GM23248 (cell line): ENCODE results near the gene SHISA6. TPM values are rescaled to one million over a fixed set of nuclear protein-coding genes. Genes with fewer than 3 reads are reported as not detected.

ENCODE experiments used
- DNase-seq: peaks from one replicate; pipeline ENCODE4 v3.0.0-alpha.2; 2015
- H2AFZ ChIP-seq: fragments of 200-600 bp; sonication (generic); 2 replicates; pipeline ENCODE4 v1.6.1; 2016; ENCODE audit warnings: antibody characterized with exemption
- H3F3A ChIP-seq: fragments of 200-600 bp; sonication (generic); 2 replicates; pipeline ENCODE4 v1.6.1; 2016; ENCODE audit warnings: mild to moderate bottlenecking, antibody characterized with exemption, mixed run types; ENCODE audit not compliant: insufficient read depth
- H3K27ac ChIP-seq: fragments of 200-600 bp; sonication (generic); 2 replicates; pipeline ENCODE4 v1.5.1; 2016; ENCODE audit warnings: mild to moderate bottlenecking
- H3K27me3 ChIP-seq: fragments of 200-600 bp; sonication (generic); replicated peaks from 2 replicates; pipeline ENCODE4 v1.6.1; 2016; ENCODE audit warnings: mild to moderate bottlenecking; ENCODE audit not compliant: insufficient read depth
- H3K36me3 ChIP-seq: fragments of 200-600 bp; sonication (generic); 2 replicates; pipeline ENCODE4 v1.6.1; 2016; ENCODE audit warnings: low read depth, mild to moderate bottlenecking
- H3K4me1 ChIP-seq: fragments of 200-600 bp; sonication (generic); 2 replicates; pipeline ENCODE4 v1.6.1; 2016; ENCODE audit warnings: mild to moderate bottlenecking; ENCODE audit not compliant: insufficient read depth
- H3K4me2 ChIP-seq: fragments of 200-600 bp; sonication (generic); one replicate; pipeline ENCODE4 v1.6.1; 2016; ENCODE audit warnings: mild to moderate bottlenecking; ENCODE audit not compliant: unreplicated experiment
- H3K4me3 ChIP-seq: fragments of 200-600 bp; sonication (generic); 2 replicates; pipeline ENCODE4 v1.5.1; 2016; ENCODE audit warnings: mild to moderate bottlenecking
- H3K79me2 ChIP-seq: fragments of 200-600 bp; sonication (generic); 2 replicates; pipeline ENCODE4 v1.6.1; 2016; ENCODE audit warnings: mild to moderate bottlenecking; ENCODE audit not compliant: insufficient read depth
- H3K9ac ChIP-seq: fragments of 200-600 bp; sonication (generic); 2 replicates; pipeline ENCODE4 v1.6.1; 2016; ENCODE audit warnings: mild to moderate bottlenecking
- H3K9me2 ChIP-seq: fragments of 200-600 bp; sonication (generic); 2 replicates; pipeline ENCODE4 v1.6.1; 2016; ENCODE audit warnings: mixed run types, mild to moderate bottlenecking, moderate library complexity; ENCODE audit not compliant: insufficient read depth
- H3K9me3 ChIP-seq: fragments of 200-600 bp; sonication (generic); one replicate; pipeline ENCODE4 v1.6.1; 2017; ENCODE audit warnings: low read depth
- H4K20me1 ChIP-seq: fragments of 200-600 bp; sonication (generic); 2 replicates; pipeline ENCODE4 v1.6.0; 2016; ENCODE audit not compliant: insufficient read depth
- EZH2 ChIP-seq: fragments of 200-600 bp; sonication (generic); IDR thresholded peaks from 2 replicates; pipeline ENCODE4 v1.6.1; 2018; ENCODE audit warnings: antibody characterized with exemption, mild to moderate bottlenecking; ENCODE audit not compliant: insufficient read depth, poor library complexity, severe bottlenecking
- EZH2phosphoT487 ChIP-seq: fragments of 200-600 bp; sonication (generic); IDR thresholded peaks from 2 replicates; pipeline ENCODE4 v1.6.1; 2018; ENCODE audit warnings: antibody characterized with exemption, moderate library complexity, mild to moderate bottlenecking, low read depth; ENCODE audit not compliant: insufficient read depth
- WGBS, 2 experiments: methylation state at CpG; one replicate each; pipeline ENCODE4 v1.1.6; 2015 to 2017; ENCODE audit warnings: low lambda C conversion rate in 2 of 2, low coverage in 1 of 2; ENCODE audit errors: missing lambda C conversion rate in 2 of 2; 5-methylcytosine and 5-hydroxymethylcytosine counted together
- in situ Hi-C: fragments of 300-500 bp; cut with MboI; formaldehyde crosslinking; loops from 2 replicates; pipeline ENCODE4 v1.15.0; 2020
- polyA plus RNA-seq: library from polyadenylated mRNA; unstranded; fragments of >200 nt; fragmentation: Nextera tagmentation; extraction: Ambion mirVana; gene quantifications from 2 replicates; pipeline ENCODE4 v1.2.1, GENCODE V29; 2016
- total RNA-seq: library from RNA; depleted of rRNA; stranded (reverse); fragments of >200 nt; shearing (Covaris generic); gene quantifications from 2 replicates; pipeline ENCODE4 v1.2.3, GENCODE V29; 2014

The SHISA6 gene
- total and polyA plus RNA-seq, 2 experiments from 2014 or later: not detected

DNA sequence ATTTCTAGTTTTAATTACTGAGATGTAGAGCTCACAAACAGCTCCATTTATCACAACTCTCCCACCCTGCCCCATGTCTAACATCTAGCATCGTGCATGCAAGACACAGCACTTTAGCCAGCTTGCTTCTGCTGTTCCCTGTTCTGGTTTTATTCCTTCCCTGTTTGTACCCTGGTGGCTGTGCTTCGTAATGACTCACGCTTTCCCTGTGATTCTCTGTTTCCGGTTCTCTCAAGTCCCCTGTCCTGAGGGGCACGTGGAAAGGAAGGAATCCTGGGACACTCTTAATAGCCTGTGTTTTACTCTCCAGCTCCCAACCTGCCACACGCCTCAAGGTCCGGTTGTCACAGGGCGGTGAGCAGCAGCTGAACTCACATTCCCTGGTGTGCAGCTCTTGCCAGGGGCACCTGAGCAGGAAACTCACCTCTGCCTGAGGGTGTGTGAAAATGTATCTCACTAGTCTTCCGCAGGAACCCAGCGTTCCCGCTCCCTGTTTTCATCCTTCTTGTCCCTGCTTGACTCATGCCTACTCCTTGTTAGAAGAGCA is 10.6 kb downstream of the SHISA6 start:
- Histone ChIP-seq H4K20me1 (no peaks in the 10 kb centered on the region), H3K9me2 (no peaks in the 10 kb centered on the region), H3K4me1 (no peaks in the 10 kb centered on the region), H3K27me3 (no peaks in the 10 kb centered on the region), H3K27ac (no peak overlapping the region), H3F3A (no peaks in the 10 kb centered on the region), H3K79me2 (no peaks in the 10 kb centered on the region), H2AFZ (no peak overlapping the region), H3K4me3 (no peak overlapping the region), H3K9ac (no peak overlapping the region), H3K36me3 (no peaks in the 10 kb centered on the region), H3K9me3 (no peaks in the 10 kb centered on the region), H3K4me2 (no peak overlapping the region)
- DNase-seq: no peak
- in situ Hi-C loops: no loop called here
- 41 to 46% methylated on average over 11 of the region's 11 CpGs for WGBS, 2 experiments
- no peak for TF ChIP-seq EZH2phosphoT487
- no peak for TF ChIP-seq EZH2

DNA sequence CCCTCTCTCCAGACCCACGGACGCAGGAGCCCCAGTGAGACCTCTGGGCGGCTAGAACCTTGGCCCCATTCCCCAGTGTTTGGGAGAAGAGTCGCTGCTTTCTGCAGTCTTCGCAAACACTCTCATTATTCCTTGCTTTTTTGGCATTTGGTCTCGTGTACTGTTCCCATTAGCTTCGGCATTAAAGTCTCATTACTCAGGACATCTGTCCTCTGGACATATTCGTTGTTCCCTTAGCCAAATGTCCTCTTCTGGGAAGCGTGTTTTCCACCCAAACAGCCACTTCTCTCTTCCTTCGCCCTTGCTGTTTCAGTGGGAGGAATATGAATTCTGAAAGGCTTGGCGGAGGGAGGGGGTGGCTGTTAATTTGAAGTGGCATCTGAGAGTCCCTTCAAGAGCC is 11.1 kb downstream of the SHISA6 start:
- 16 to 21% methylated on average over 11 of the region's 11 CpGs for WGBS, 2 experiments
- no peaks in the 10 kb centered on the region for H3K9me2 ChIP-seq
- in situ Hi-C loops: no loop called here
- H3K9ac ChIP-seq: no peak overlapping the region
- DNase-seq: no peak
- no peak for TF ChIP-seq EZH2phosphoT487
- TF ChIP-seq EZH2: no peak
- no peaks in the 10 kb centered on the region for H3F3A ChIP-seq
- H3K27ac ChIP-seq: no peak overlapping the region
- no peaks in the 10 kb centered on the region for H3K27me3 ChIP-seq
- H3K36me3 ChIP-seq: no peaks in the 10 kb centered on the region
- no peak overlapping the region for H3K4me3 ChIP-seq
- H2AFZ ChIP-seq: no peak overlapping the region
- no peaks in the 10 kb centered on the region for H4K20me1 ChIP-seq
- H3K4me2 ChIP-seq: no peak overlapping the region
- no peaks in the 10 kb centered on the region for H3K9me3 ChIP-seq
- no peaks in the 10 kb centered on the region for H3K4me1 ChIP-seq
- H3K79me2 ChIP-seq: no peaks in the 10 kb centered on the region

DNA sequence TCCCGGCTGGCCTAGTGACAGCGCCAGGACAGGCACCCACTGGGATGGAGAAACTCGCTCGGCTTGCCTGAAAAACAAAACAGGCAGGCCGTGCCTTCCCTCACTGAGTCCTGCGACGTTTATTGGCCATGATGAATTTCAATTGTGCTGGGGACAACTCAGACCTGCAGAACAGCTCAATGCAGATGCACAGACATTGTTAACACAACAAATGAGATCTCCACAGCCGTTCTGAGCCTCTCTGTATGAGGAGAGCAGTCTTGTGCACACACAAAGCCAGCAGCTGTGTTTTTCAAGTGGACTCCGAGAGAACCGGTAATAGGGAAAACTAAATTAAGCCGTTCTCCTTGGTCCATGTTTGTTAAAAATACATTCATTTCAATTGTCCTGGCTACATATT is 15.9 kb downstream of the SHISA6 start:
- WGBS, 2 experiments: 25 to 33% methylated on average over 11 of the region's 11 CpGs
- no peaks in the 10 kb centered on the region for H3K79me2 ChIP-seq
- DNase-seq: no peak
- H3K4me2 ChIP-seq: no peak overlapping the region
- H3K9ac ChIP-seq: no peak overlapping the region
- in situ Hi-C loops: no loop called here
- no peaks in the 10 kb centered on the region for H3K36me3 ChIP-seq
- no peak overlapping the region for H3K27ac ChIP-seq
- no peaks in the 10 kb centered on the region for H4K20me1 ChIP-seq
- H3F3A ChIP-seq: no peaks in the 10 kb centered on the region
- H3K9me2 ChIP-seq: no peaks in the 10 kb centered on the region
- H2AFZ ChIP-seq: no peak overlapping the region
- H3K4me3 ChIP-seq: no peak overlapping the region
- H3K27me3 ChIP-seq: no peaks in the 10 kb centered on the region
- no peaks in the 10 kb centered on the region for H3K4me1 ChIP-seq
- no peaks in the 10 kb centered on the region for H3K9me3 ChIP-seq
- TF ChIP-seq EZH2: no peak
- TF ChIP-seq EZH2phosphoT487: no peak

DNA sequence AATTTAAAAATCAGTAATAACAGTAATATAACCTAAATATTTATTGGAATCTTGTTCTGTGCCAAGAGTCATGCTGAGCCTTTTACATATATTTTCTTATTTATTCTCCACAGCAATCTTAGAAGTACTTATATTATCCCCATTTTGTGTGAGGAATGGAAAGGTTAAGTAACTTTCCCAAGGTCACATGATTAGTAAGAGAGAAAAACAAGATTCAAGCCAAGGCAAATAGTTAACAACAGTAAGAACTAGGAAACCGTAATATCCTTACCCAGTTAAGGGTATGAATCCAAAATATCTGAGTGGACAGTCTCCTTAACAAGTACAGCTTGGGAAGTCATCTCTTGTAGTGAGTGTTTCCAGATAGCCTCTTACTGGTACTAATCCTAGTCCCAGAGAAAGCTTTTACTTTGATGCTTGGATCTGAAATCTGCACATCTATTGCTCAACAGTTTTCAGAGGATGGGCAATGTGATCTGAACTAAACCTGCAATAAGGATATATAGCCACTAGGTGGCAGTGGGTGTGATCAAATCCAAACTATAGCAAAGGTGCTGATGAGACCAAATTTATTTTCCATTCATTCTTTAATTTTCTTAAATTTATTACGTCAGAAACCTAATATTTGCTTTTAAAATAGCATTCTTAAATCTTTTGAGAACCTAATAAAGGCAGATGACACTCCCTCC is 23.3 kb downstream of the SHISA6 start:
- Histone ChIP-seq H3K27ac (no peak overlapping the region), H3K27me3 (no peaks in the 10 kb centered on the region), H3K4me1 (no peaks in the 10 kb centered on the region), H3K9ac (no peak overlapping the region), H3K79me2 (no peaks in the 10 kb centered on the region), H3K4me2 (no peak overlapping the region), H3K9me3 (no peaks in the 10 kb centered on the region), H3K36me3 (no peaks in the 10 kb centered on the region), H3K9me2 (no peaks in the 10 kb centered on the region), H3K4me3 (no peak overlapping the region), H3F3A (no peaks in the 10 kb centered on the region), H2AFZ (no peak overlapping the region), H4K20me1 (no peaks in the 10 kb centered on the region)
- TF ChIP-seq EZH2 (no peak), EZH2phosphoT487 (no peak)
- in situ Hi-C loops: no loop called here
- no peak for DNase-seq
- whole genome bisulfite sequencing, 2 experiments: 12 to 17% methylated on average over 2 of the region's 2 CpGs
